Measurements from ENCODE around the gene RAB5IF.
"Not testable (repeated sequence)": the region's sequence is repeated elsewhere in the genome, so short reads cannot be mapped to it uniquely, and the experiment has no call there.

RAB5IF gene

DNA sequence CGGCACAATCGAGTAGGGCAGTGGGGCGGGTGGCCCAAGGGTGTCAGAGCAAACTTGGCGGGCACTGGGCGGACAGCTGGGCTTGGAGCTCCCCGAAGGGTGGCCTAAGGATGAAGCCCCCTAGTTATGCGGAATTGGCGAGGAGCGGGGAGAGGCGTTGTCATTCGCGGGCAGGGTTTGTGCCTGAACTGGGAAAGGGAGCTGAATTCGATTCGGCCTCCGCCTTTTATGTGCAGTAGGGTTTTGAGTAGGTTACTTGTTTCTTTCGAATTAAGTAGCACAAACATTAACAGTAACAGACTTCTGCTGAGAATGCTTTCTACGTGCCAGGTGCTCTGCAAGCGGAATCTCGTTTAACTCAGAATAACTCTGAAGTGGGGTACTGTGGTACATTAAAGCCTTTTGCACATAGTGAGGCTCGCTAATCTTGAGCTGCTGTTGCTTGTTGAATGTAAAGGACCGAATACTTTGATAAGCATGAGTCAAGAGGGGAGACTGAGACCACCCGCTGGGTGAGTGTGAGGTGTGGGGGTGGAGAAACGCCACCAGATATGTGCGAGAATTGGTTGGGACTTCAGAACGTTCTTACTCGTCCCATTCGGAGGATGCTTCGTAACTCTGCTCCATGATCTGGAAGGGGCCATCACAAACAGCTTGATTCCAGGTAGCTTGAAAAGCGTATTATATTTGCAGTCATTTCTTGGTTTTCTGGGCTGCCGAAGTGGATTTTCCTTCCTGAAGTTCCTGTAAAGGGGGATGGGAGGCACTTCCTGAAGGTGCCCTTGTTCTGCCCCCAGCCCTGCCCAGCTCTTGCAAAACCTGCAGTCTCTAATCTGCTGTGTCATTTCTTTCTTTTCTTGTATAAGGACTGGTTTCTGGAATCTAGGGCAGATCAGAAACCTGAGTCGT, 833 bp downstream of the RAB5IF start:
- TF ChIP-seq, protein P1, sequence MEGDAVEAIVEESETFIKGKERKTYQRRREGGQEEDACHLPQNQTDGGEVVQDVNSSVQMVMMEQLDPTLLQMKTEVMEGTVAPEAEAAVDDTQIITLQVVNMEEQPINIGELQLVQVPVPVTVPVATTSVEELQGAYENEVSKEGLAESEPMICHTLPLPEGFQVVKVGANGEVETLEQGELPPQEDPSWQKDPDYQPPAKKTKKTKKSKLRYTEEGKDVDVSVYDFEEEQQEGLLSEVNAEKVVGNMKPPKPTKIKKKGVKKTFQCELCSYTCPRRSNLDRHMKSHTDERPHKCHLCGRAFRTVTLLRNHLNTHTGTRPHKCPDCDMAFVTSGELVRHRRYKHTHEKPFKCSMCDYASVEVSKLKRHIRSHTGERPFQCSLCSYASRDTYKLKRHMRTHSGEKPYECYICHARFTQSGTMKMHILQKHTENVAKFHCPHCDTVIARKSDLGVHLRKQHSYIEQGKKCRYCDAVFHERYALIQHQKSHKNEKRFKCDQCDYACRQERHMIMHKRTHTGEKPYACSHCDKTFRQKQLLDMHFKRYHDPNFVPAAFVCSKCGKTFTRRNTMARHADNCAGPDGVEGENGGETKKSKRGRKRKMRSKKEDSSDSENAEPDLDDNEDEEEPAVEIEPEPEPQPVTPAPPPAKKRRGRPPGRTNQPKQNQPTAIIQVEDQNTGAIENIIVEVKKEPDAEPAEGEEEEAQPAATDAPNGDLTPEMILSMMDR (IDR thresholded peaks at IDR 0.05; ENCODE audit: low read depth, low read length) = no peak

DNA sequence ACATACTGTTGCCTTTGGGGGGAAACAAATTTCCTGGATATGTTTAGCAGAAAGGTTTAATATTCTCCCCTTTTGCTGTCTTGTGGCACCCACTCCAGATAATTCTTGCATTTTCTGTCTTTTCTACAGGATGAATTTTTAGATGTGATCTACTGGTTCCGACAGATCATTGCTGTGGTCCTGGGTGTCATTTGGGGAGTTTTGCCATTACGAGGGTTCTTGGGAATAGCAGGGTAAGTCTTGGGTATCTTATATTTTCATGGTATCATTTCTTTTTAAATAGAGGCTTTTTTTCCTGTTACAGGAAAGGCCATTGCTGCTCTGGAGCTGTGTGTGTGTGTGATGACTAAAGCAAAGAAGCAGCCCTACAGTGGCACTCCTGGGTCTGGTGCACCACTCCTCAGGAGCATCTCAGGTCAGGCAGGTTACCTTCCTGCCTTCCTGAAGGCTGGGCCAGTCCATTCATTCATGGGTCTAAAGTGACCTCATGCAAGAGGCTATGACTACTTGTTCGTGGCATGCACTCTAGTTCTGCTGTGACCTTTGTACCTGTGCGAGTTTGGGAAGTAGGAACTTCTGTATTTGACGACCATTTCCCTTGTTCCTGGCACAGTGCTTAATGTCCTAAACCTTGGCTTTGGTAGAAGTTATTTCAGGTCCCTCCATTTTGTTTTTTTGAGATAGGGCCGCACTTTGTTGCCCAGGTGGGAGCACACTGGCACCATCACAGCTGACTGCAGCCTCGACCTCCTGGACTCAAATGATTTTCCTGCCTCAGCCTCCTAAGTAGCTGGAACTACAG, 2.2 kb downstream of the RAB5IF start:
- DNase-seq (ENCODE audit: extremely low read depth, low read depth) = no peak
- TF ChIP-seq, protein P1 (IDR thresholded peaks at IDR 0.05; ENCODE audit: low read depth, low read length) = no peak

More for the DNA sequence above, 833 bp downstream of the RAB5IF start:
- DNase-seq (ENCODE audit: extremely low read depth, low read depth) = no peak

DNA sequence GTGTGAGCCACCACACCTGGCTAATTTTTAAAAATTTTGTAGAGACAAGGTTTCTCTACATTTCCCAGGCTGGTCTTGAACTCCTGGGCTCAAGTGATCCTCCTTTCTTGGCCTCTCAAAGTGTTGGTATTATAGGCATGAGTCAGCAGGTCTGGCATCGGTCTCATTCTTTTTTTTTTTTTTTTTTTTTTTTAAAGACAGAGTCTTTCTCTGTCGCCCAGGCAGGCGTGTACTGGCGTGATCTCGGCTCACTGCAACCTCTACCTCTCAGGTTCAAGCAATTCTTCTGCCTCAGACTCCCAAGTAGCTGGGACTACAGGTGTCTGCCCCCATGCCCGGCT, 2.8 kb downstream of the RAB5IF start:
- DNase-seq (ENCODE audit: extremely low read depth, low read depth) = not testable (repeated sequence)

DNA sequence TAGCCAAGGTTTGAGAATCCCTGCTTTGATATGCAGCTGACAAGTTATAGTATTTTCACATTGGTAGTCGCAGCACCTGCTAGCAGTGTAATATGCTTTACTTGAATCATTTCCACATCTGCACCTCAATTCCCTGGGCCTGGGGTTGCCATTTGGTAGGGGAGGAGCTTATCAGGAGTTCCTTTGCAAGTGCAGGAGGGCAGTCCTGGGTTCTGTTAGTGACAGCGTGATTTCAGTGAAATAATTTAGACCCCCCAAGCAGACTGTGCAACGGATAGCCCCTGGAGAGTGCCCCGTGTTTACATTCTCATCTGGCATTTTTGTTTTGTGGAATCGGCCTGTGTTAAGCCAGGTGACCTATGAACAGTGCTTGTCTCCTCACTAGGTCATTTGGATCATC, 6.0 kb downstream of the RAB5IF start:
- DNase-seq (ENCODE audit: extremely low read depth, low read depth) = no peak
- TF ChIP-seq, protein P1 (IDR thresholded peaks at IDR 0.05; ENCODE audit: low read depth, low read length) = no peak

DNA sequence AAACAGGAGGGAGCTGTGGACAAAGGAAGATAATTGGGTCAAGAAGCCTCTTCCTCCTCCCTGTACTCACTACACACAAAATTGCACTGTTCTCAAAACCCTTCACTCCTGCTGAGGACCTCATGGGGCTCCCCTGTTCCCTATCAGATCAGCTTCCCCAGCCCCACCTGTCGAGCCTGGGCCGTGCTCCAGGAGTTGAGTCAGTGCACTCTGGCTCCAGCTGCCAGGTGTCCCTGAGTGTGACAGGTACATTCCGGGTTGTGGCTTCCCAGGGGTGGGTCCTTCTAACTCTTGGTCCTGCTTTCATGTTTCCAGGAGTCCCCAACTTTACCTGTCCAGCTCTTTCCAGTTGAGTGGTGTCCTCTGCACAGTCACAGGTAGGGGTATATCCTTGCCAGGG, 8.4 kb downstream of the RAB5IF start:
- TF ChIP-seq, protein P1 (IDR thresholded peaks at IDR 0.05; ENCODE audit: low read depth, low read length) = no peak
- DNase-seq (ENCODE audit: extremely low read depth, low read depth) = no peak

DNA sequence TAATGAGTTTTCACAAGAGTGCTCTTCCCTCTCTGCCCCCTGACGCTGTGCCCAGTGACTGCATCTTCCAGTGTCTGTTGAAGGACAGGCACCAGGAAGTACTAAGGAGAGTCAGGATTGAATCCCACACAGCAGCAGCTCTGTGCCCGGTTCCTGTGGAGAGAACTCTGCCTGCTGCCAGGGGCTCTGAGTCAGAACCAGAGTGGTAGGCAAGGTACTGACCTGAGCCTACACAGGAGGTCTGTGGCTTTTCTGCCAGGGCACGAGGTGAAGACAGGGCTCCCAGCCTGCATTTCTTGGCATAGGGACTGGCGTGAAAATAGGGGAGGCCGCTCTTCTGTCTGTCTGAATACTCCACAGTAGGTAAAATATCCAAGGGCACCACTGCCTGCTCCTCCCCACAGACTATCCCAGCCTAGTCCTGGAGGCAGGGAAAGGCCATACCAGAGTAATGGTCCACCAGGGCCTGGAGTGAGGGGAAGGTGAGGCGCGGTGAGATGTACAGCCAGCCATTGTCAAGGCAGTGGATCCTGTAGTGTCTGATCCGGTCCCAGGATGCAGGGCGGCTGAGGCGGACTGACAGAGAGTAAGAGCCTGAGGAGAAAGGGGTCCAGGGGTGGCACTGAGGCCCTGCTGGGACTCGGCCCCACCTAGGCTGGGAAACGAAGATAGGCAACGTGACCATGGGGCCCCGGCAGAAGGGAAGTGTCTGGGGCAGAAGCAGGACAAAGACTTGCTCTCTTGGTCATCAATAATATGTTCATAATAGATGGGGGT, 9.4 kb downstream of the RAB5IF start:
- TF ChIP-seq, protein P1 (IDR thresholded peaks at IDR 0.05; ENCODE audit: low read depth, low read length) = no peak
- DNase-seq (ENCODE audit: extremely low read depth, low read depth) = no peak

DNA sequence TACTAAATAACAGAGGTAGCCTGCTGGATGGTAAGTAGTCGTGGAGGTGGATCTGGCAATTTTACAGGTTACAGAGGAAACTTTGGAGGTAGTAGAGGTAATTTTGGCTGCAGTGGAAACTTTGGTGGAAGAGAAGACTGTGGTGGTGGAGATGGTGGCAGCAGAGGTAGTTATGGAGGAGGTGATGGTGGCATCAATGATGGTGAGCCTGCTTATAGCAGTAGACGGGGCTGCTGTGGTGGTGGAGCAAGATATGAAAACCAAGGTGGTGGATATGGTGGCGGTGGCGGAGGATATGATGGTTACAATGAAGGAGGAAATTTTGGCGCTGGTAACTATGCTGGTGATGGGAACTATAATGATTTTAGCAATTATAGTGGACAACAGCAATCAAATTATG, 15.3 kb downstream of the RAB5IF start:
- TF ChIP-seq, protein P1 (IDR thresholded peaks at IDR 0.05; ENCODE audit: low read depth, low read length) = no peak
- no peak for DNase-seq (ENCODE audit: extremely low read depth, low read depth)
